ENCODE measurements around the gene C19orf25.

- TF ChIP-seq CTCF (IDR thresholded peaks at IDR 0.05): peak; percentile 40 to 70 (median 43)
- peak; percentile 10 for TF ChIP-seq POLR2A (IDR thresholded peaks at IDR 0.05)
These were observed 24.3 kb upstream of the C19orf25 start for GRCh38 chr19:1503089-1503924.

Data from prostate gland (tissue), 2 donors.